HG03139 (cell line): ENCODE results near the gene B4GALT1.
"Not testable (repeated sequence)": the region's sequence is repeated elsewhere in the genome, so short reads cannot be mapped to it uniquely, and the experiment has no call there.

Experiments used
- ATAC-seq: cut with Tn5 transposase; IDR thresholded peaks from one replicate; pipeline ENCODE4 v1.9.1; 2021; ENCODE audit not compliant: unreplicated experiment

B4GALT1 gene

DNA sequence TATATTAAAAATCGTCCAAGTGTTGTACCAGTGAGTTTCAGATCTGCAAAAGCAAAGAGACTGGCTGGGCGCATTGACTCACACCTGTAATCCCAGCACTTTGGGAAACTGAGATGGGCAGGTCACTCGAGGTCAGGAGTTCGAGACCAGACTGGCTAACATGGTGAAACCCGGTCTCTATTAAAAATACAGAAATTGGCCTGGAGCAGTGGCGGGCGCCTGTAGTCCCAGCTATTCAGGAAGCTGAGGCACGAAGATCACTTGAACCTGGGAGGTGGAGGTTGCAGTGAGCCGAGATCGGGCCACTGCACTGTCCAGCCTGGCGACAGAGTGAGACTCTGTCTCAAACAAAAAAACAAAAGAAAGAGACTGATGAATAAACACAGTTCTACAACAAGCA is 18.3 kb upstream of the B4GALT1 start:
- no peak for ATAC-seq

DNA sequence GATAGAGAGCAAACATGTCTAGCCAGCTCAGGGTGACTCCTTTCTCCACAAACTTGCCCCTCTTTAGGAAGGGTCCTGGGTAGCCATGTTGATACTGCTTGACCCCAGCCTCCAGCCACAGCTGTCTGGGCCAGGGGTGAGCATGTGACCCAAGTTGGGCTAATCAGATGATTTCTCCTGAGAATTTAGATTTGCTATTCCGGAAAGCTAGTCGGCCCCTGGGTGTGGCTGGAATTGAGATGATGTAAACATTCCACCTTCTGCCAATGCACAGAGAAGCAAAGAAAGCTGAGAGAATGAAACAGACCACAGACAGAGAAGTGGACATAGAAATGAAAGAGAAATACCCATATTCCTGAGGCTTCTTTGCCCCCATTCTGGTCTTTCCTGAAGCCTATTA is 17.8 kb upstream of the B4GALT1 start:
- no peak for ATAC-seq

DNA sequence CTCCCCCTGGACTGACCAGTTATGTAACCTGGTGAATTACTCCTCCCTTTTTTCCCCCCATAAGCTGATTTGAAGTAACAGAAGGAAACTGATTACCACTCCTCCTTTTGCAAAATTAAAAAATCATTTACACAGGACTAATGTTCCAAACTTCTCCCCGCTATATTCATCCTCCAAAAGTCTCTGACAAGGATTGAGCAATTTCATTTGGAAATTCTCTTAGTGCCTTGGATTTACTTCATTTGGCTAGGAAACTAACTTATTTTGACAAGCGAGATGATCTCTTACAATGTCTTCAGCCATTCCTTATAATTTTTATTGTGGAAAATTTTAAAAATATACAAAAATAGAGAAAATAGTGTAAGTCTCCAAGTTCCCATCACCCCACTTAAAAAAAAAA is 15.4 kb upstream of the B4GALT1 start:
- no peak for ATAC-seq

DNA sequence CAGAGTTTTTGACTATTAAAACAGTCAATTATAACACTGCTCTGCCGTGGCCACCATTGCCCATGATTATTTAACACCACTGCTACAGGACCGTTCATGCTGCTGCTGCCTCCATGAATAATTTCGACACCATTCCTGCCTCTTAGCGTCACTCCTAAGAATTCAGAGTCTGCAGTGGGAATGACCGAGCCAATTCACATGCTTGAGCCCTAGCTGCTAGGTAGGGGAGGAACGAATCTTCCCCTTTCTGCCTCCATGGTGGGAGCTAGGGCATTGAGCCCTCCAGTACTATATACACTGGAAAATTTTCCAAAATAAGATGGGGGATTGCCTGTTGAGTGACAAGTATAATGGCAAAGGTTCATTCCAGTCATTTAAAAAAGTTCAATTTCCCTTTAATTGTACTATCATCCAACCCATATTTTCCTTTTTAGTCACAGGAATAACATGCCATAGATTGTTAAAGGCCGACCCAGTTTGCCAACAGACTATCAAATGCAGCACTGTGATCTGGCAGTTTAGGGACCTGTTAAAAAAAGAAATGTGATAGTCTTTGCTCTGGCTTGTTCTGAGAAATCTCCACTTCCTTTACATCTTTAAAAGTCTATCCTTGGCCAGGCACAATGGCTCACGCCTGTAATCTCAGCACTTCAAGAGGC is 13.5 kb upstream of the B4GALT1 start:
- no peak for ATAC-seq

DNA sequence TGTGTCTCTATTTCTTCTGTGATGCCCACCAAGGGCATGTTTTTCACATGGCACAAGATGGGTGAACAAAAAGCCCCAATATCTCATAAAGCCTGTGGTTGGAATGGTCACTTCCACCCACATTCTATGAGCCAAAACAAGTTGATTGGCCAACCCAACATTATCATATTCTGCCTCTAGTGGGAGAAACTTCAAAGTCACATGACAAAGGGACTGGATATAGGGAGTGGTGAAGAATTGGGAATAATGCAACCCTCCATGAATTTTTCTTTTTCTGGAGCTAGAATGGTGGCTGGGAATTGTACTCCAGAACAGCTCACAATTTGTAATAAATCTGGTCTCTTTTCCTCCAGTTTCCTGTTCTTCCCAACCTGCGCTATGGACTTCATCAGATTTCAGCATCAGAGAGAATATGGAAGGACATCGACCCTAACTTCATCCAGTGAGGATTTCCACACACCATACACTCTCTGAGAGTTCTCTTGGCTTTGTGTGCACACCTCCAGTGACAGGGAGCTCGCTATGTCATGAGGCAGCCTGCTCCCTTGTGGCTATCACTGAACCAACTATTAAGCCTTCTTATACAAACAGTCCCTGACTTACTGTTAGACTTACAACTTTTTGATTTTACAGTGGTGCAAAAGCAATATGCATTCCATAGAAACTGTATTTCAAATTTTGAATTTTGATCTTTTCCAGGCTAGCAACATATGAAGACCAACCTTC is 12.0 kb upstream of the B4GALT1 start:
- ATAC-seq: no peak

DNA sequence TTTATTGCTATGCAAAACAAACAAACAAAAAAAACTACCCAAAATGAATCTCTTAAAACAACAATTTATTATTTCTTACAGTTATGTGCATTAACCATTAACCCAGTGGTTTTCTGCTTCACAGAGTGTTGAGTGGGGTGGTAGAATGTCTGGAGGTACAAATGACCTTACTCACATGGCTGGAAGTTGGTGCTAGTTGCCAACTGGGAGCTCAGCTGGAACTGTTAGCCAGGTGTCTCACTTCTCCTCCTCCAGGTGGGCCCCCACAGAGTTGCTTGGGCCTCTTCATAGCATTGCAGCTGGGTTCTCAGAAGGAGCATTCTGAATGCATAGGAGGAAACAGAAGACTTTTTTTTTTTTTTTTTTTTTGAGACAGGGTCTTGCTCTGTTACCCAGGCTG is 10.5 kb upstream of the B4GALT1 start:
- ATAC-seq: peak; percentile 93

DNA sequence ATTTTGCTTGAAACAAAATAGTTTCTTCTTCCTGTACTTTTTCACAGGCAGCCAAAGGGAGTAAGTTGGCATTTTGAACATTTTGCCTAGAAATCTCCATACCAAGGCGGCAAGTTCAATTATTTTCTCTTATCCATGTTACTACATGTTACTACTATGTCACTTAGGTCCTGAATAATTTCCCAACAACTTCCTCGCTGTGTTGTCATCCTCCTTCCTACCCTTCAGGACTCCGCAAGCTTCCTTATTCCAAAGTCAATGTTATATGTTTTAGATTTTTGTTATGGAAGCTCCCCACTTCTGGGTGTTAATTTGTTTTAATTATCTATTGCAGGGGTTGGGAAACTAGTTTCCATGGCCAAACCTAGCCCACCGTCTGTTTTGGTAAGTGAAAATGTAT is 9.9 kb upstream of the B4GALT1 start:
- no peak for ATAC-seq

DNA sequence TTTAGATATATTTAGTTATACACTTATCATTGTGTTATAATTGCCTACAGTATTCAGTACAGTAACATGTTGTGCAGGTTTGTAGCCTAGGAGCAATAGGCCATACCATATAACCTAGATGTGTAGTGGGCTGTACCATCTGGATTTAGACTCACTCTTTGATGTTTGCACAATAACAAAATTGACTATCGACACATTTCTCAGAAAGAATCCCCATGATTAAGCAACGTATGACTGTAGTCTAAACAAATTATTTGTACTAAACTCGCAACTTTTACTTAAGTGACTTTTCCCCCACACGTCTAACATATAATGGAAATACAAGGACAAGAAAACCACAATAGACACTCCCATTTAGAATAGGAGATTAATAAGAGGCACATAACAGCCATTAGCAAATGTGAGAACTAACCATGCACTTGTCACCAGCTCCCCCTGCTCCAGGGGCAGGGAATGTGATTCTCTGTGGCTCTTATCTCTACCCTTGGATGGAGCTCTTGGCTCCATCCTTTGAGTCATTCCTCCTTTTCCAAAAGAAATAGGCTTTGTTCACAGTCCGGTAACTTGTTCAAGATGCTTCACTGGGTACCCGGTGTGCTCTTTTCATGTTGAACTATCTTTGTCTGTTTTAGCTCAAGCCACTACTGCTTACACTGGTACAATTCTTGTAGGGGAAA is 8.7 kb upstream of the B4GALT1 start:
- no peak for ATAC-seq

DNA sequence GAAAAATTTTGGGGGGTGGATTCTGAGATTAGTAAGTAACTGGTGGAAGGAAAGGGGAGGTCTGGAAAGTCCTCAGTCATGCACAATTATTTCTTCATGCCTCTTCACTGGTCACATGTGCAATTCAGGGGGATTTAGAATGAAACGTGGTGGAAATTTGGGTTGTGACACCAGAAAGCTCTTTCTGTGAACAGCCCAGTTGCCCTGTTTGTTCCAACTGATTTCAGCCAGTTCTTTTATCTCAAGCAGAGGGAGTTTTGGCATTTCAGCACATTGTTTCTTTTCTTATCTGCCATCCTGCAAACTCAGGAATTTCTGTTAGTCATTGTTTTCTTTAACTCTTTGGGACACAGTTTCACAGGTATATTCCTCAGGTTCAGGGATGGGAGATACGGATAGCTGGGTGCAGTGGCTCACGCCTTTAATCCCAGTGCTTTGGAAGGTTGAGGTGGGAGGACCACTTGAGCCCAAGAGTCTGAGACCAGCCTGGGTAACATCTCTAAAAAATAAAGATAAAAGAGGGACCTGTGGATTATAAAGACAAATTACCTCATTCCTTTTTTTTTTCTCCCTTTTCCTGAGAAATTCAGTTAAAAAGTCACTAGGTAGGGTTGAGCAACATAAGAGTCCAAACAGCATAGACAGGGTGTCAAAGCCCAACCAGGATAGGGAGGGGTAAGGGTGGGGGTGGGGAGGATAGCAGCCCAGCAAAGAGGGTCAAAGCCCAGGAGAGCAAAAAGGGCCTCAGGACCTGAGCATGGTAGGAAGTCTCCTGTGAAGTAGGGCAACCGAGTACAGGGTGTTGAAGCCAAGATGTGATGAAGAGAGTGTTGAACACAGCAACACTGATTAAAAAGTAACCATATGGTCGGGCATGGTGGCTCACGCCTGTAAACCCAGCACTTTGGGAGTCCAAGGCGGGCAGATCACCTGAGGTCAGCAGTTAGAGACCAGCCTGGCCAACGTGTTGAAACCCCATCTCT is 5.4 kb upstream of the B4GALT1 start:
- no peak for ATAC-seq

DNA sequence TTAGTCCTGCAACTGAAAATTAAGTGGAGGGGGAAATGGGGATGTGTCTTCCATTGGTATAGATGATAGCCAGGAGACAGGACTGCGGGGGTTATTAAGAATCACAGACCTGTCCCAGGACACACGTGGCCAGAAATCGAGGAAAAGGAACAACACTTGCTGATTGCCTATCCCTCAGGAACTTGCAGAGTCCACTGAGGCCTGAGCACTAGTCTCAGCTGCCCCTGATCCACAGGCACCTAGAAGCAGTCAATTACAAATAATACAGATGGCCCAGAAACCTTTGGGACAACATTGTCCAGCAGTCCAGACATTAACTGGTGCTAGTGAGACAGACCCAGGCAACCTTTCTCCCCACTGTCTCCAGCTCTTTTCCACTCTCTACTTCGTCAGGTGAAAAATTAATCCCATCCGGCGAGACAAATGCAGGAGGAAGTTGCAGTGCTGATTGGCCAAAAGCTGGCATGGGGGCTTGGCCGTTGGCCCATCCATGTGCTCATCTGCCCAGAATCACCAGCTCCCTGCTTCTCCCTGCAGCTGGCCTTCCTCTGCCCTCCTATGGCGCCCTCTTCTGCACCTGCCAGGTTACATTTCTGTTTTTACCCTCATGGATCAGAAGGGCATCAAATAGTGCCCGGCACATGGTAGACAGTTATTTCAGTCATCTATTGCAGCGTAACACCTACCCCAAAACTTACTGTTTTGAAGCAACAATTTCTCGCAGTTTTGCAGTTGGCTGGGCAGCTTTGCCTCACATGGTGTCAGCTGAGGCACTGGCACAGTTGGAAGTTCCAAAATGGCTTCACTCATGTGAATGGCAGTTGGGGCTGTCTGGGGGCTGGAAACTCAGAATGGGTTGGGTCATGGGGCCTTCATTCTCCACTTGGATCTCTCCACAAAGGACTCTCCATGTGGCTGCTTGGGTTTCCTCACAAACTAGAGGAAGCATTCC is 3.6 kb upstream of the B4GALT1 start:
- no peak for ATAC-seq

DNA sequence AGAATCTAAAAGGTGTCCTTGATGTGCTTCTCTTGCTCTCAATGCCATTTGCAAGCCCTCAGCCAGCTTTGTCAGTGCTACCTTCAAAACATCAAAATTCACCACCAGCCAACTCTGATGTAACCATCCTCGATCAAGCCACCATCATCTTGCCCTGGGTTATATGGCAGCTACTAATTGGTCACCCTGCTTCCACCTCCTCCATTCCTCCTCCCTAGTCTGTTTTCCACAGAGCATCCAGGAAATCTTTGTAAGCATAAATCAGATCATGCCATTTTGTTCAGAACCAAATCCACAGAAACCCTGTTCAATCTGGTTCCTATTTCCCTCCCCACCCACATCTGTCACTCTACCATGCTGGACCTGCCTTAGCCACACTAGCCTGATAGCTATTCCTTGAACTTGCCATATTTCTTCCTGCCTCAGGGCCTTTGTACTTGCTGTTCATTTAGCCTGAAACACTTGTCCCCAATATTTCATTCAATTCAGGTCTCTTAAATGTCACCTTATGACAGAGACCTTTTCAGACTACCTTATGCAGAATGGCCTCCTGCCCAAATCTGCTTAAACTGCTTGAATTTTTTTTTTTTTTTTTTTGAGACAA is 1.9 kb upstream of the B4GALT1 start:
- ATAC-seq: no peak

DNA sequence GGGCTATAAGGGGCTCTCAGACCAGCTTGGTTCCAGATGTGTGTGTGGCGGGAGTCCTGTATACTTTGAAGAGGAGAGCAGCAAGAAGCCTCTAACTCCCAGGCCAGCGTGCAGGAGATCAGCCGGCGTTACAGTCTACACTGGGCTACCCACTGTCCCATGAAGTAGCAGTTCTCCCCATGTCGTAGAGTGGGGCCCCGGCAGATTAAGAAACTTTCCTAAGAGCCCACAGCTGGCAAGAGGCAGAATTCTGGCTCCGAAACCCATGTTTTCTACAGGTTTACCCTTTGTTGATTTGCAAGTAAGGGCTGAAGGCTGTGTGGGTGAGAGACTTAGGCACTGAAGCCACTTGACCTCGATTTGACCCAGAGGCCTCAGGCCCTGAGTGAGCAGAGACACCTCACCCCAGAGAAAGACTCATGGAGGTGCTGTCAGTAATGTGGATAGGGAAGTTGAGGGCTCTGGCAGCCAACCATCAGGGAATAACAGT is 881 bp upstream of the B4GALT1 start:
- ATAC-seq: no peak

DNA sequence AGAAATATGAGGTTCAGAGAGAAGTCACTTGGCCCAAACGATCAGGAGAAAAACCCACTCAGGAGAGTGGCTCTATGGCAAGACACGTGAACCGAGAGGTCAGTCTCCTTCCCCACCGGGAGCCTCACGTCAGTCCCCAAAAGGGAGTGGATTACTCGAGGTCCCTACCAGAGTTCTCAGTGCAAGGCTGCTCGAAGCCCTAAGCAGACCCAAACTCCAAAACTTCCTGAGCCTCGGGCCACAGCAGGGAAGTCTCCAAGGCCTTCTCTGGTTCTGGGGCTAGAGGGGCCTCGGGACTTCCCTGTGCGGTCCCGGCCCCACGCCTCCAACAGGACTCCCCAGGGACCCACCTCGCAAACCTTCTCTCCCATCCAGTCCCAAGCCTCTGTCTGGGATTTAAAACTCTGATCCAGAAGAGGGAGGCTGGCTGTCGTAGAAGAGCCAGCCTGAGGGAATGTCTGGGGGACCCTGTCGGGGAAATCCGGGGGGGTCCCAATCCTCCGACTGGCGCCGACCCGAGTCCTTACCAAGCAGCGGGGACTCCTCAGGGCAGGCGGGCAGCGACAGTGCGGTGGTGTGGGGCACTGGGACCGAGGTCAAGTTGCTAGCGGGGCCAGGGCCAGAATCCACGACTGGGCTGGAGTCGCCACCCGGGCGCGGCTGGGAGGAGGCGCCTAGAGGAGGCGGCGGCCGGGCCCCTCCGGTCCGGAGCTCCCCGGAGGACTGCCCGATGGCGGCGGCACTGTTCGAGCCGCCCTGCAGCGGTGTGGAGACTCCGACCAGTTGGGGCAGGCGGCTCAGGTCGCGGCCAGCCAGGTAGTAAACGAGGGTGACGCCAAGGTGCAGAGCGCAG is 679 bp downstream of the B4GALT1 start:
- peak; percentile 4 for ATAC-seq

DNA sequence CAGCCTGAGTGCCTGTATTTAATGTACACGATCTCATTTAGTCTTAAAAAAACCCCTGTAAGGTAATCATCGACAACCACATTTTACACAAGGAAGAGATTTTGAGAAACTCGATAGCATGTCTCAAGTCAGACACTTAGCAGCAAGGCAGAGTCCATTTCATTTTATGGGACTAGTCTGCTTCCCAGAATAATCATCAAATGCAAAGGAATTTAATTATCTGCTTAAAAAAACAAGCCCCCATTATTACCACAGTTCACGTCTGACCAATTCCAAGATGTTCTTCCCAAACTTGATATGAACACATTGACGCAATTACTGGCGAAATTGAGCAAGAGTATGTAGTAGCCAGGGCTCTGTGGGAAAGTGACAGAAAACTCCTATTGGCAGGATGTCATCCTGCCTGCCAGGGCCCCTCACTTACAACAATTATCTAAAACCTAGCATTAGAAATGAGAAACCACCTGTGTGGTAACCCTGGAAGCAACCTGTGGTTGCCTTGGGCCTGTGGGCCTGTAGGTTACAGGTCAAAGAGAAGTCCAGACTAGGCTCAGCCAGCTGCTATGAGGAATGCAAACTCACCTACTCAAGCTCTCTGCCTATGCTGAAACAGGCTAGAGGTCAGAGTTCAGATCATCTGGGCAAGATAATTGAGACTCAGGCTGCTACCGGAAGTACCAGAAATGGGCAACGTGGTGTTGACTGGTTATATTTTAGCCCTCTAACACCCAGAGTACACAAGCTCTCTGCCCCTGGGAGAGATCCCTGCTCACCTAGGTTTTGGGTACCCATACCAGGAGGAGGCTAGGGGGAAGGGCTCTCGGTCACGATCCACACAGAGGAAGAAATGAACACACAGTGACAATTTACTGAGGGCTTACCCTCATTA is 1.6 kb downstream of the B4GALT1 start:
- no peak for ATAC-seq

DNA sequence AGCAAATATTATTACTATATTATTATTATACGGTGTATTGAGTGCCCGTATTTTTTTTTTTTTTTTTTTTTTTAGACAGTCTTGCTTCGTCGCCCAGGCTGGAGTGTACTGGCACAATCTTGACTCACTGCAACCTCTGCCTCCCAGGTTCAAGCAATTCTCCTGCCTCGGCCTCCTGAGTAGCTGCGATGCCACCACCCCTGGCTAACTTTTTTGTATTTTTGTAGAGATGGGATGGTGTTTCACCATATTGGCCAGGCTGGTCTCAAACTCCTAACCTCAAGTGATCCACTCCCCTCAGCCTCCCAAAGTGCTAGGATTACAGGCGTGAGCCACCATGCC is 2.2 kb downstream of the B4GALT1 start:
- ATAC-seq: not testable (repeated sequence)

DNA sequence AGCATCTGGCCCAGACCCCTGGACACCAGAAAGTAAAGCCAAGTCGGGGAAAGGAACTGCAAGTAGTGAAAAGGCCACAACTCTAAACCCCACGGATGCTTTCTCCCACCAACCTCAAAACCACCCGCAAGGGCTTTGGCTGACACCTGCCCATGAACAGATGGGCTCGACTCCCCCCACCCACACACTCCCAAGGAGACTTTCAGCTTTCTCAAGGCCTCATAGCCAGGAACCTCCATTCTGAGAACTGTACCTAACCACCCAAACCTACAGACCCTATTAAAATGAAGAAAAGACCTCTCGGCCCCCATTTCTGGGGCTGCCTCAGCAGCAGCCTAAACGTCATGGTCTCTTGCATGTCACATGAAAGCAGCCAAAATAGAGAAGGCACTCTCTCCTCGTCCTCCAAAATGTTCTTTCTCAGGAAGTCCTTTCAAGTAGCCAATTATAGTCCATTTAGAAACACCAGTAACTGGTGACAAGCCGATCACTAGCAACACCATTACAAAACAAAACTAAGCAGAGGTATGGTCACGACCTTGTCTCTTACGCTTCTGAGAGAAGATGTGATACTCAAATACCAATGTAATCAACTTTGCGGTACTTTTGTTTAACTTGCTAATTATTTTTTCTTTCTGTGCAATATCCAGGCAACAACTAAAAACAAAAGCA is 2.9 kb downstream of the B4GALT1 start:
- ATAC-seq: no peak
